AG04449 (cell line): ENCODE results near the gene TYMP.
A peak's percentile ranks its signal among the peaks of the same experiment; 100 is the strongest.

Experiments
- CTCF ChIA-PET: fragments of 350-600 bp; formaldehyde crosslinking; extraction: SDS; loops from one replicate; lab custom pipeline; 2021; ENCODE audit warnings: antibody characterized with exemption; lab: Yijun Ruan, JAX
- POLR2A ChIA-PET: fragments of 400-600, 350-600 bp; formaldehyde crosslinking; extraction: SDS; loops from one replicate; lab custom pipeline; 2020; ENCODE audit warnings: antibody characterized with exemption, inconsistent platforms; lab: Yijun Ruan, JAX
- DNase-seq: peaks from one replicate; pipeline ENCODE4 v3.0.0-alpha.2; 2010; ENCODE audit warnings: low read depth, low spot score
- H3K4me3 ChIP-seq: 2 replicates; pipeline ENCODE4 v1.5.1; 2011; ENCODE audit warnings: low read depth, mild to moderate bottlenecking, control low read depth, low read length
- TF ChIP-seq, protein P1 (sequence below): IDR thresholded peaks from one replicate; pipeline ENCODE4 v1.5.1; 2011; ENCODE audit warnings: mild to moderate bottlenecking, moderate library complexity, low read length, control low read depth, inconsistent platforms; ENCODE audit not compliant: insufficient read depth; ENCODE audit errors: missing control alignments

The TYMP gene

DNA sequence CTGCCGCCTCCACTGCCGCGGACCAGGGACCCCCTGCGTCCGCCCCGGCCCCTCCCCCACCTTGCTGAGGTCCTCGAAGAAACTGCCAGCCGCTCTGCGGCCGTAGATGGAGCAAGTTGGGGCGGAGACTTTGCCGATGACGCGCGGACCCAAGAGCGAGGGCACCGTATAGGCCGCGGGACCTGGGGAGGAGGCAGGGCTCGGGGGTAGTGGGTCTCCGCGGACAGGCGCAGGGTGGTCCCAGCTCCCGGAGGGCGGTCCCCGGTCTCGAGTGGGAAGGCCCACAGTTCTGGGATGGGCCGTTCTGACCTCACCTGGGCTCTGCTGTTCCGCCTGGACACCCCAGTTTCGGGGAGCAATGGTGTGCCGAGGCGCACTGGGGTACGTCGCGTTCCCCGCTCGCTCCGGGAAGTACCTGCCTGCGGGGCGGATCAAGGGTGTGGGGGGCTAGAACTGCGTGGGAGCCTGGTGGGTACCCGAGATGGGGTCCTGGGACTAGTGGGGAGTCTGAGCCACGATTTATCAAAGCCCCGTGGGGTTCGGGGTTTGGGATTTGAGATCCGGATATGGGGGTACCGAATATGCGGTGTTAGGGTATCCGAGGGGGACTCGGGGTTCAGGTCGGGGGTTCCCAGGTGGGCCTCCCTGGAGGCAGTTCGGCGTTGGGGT is 1.2 kb upstream of the TYMP start:
- DNase-seq: no peak
- TF ChIP-seq, protein P1, sequence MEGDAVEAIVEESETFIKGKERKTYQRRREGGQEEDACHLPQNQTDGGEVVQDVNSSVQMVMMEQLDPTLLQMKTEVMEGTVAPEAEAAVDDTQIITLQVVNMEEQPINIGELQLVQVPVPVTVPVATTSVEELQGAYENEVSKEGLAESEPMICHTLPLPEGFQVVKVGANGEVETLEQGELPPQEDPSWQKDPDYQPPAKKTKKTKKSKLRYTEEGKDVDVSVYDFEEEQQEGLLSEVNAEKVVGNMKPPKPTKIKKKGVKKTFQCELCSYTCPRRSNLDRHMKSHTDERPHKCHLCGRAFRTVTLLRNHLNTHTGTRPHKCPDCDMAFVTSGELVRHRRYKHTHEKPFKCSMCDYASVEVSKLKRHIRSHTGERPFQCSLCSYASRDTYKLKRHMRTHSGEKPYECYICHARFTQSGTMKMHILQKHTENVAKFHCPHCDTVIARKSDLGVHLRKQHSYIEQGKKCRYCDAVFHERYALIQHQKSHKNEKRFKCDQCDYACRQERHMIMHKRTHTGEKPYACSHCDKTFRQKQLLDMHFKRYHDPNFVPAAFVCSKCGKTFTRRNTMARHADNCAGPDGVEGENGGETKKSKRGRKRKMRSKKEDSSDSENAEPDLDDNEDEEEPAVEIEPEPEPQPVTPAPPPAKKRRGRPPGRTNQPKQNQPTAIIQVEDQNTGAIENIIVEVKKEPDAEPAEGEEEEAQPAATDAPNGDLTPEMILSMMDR: no peak
- ChIA-PET POLR2A (no interaction called here), CTCF (interaction anchor here (1.3 kb wide), 1 partner anchor 90 kb away, joined by 6 read pairs; no protein-coding TSS in a partner anchor)
- peak overlapping the region; percentile 46 for H3K4me3 ChIP-seq

DNA sequence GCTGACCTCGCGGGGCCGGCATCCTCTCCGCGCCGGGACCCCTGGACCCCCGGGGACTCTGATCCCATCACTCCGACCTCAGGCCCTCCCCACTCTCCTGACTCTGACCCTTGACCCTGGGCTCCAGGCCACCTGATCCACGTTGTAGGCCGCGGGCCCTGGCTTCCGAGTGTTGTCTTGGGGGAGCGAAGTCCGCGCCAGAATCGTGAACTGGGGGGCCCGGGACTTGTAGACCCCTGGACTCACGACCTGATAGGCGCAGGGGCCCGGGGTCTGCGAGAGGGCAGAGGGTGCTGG is 716 bp upstream of the TYMP start:
- TF ChIP-seq, protein P1: no peak
- peak overlapping the region; percentile 46 for H3K4me3 ChIP-seq
- CTCF ChIA-PET: no interaction called here
- POLR2A ChIA-PET: no interaction called here
- DNase-seq: no peak

DNA sequence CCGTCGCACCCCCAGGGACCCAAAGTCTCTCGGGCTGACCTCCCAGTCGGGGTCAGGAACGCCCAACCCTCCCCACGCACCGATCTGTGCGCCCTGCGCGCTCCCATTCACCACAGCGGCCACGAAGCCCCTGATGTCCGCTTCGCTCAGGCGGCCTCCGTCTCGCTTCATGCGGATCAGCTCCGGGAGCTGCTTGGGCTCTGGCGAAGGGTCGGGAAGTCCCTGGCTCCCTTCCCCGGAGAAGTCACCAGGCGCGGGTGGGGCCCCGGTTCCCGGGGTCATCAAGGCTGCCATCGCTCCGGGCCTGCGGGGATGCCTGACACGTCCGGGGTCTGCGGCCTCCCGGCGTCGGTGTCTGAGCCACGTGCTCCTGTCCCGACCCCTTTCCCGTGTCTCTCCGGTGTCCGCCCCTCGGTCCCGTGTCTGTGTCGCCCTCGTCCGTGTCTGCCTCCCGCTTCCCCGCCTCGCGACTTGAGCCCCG is 356 bp downstream of the TYMP start:
- ChIA-PET CTCF (interaction anchor here (2.7 to 3.3 kb wide), 2 partner anchors 10 to 91 kb away, joined by 9 to 20 read pairs; no protein-coding TSS in a partner anchor), POLR2A (interaction anchor here (1.0 to 1.4 kb wide), 2 partner anchors 10 to 35 kb away, joined by 3 read pairs; no protein-coding TSS in a partner anchor)
- TF ChIP-seq, protein P1: no peak
- no peak for DNase-seq
- peak overlapping the region; percentile 42 for H3K4me3 ChIP-seq

DNA sequence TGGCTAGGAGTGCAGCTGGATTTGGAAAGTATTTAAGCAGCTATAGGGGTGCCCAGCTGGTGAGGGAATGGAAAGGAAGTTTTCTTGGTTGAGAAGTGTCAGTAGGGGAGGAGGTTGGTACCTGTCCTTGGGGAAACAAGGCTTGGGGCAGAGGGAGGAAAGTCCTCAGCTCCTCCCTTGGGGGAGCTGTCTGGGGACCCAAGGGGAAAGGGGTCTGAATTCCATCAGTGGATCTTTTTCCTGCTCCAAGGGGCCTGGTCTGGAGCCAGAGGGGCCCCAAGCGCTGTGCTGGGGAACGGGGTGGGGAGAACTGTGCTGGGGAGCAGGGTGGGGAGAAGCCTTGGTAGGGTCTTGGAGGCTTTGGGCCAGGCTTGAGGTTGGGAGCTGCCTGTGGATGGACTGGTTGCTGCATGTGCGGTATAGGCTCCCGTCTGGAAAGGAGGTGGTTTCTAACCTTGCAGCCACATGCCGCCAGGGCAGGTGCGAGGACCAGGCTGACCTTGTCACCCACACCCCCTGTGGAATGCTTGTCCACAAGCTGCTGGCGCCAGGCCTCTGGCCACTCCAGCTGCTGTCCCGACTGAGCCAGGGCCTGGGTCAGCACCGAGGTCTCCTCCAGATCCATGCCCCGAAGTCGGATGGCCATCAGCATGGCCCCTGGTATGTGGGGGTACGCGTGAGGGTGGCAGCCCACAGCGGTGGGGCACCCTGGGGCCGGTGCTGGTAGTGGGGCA is 963 bp downstream of the TYMP start:
- TF ChIP-seq, protein P1: no peak

DNA sequence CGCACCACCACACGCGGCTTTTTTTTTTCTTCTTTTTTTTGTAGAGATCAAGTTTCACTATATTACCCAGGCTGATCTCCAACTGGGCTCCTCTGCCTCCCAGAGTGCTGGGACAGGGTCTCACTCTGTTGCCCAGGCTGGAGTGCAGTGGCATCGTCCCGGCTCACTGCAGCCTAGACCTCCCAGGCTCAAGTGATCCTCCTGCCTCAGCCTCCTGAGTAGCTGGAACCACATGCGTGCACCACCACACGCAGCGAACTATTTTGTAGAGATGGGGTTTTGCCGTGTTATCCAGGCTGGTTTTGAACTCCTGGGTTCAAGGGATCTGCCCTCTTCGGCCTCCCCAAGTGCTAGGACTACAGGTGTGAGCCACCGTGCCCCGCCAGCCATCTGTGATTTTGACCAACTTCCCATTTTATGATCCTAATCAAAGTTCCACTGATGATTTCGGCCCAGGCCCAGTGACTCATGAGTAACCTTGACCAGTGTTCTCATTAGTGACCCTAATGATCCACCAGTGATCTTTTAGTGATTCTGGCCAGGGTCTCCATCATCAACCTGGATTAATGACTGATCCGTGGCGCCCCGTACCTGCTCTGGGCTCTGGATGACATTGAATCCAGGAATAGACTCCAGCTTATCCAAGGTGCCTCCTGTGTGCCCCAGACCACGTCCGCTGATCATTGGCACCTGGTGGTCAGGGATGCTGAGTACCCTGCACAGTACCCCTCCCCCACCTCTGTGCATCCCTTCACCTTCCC is 1.7 kb downstream of the TYMP start:
- CTCF ChIA-PET: interaction anchor here (1.0 to 3.3 kb wide), 6 partner anchors 8 to 276 kb away, joined by 3 to 20 read pairs (median 3); partner anchors contain the start of gene KLHDC7B

More for the DNA sequence above, 963 bp downstream of the TYMP start:
- H3K4me3 ChIP-seq: no peak overlapping the region
- ChIA-PET CTCF (interaction anchor here (1.0 to 3.3 kb wide), 5 partner anchors 11 to 277 kb away, joined by 3 to 20 read pairs (median 3); partner anchors contain the start of gene KLHDC7B), POLR2A (interaction anchor here (1.4 kb wide), 1 partner anchor 11 kb away, joined by 3 read pairs; no protein-coding TSS in a partner anchor)
- DNase-seq: no peak

More for the DNA sequence above, 1.7 kb downstream of the TYMP start:
- DNase-seq: no peak
- TF ChIP-seq, protein P1: no peak
- POLR2A ChIA-PET: interaction anchor here (1.1 kb wide), 1 partner anchor 49 kb away, joined by 3 read pairs; no protein-coding TSS in a partner anchor
- no peak overlapping the region for H3K4me3 ChIP-seq
